ENCODE measurements around the gene NDUFAF2.

Gene NDUFAF2

GRCh38 chr5:60989790-60990189 is 44.8 kb downstream of the NDUFAF2 start:
- Histone ChIP-seq H3K27ac (no peak overlapping the region), H3K4me3 (no peak overlapping the region)

- Histone ChIP-seq H3K4me3 (no peak overlapping the region), H3K27ac (no peak overlapping the region)
Observed at GRCh38 chr5:60992871-60993270, 47.9 kb downstream of the NDUFAF2 start.

GRCh38 chr5:60993425-60993824 is 48.4 kb downstream of the NDUFAF2 start:
- H3K4me3 ChIP-seq, result no peak overlapping the region
- H3K27ac ChIP-seq, result no peak overlapping the region

- Histone ChIP-seq H3K4me3 (no peak overlapping the region), H3K27ac (no peak overlapping the region)
Observed at GRCh38 chr5:60993875-60994571, 49.0 kb downstream of the NDUFAF2 start.

- no peak overlapping the region for H3K4me3 ChIP-seq
- H3K27ac ChIP-seq, result no peak overlapping the region
Observed at GRCh38 chr5:60996368-60996767, 51.4 kb downstream of the NDUFAF2 start.

DNA sequence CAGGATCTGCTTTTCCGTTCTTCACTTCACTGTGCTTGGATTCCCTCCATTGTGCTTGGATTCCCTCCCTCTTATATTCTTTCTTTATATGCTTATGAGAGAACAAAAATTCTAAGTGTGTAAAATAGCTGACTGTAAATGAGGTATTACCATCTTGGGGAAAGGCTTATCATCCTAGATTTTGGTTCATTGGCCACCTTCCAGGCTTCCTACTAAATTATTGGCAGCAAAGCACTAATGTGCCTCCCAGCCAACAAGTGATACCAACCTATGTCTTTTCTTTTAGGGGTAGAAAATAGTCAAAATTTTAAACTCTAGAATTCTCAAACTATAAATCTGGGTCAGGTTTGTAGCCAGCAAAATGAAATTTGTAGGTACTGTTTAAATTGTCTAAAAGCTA is 52.7 kb downstream of the NDUFAF2 start:
- no peak overlapping the region for H3K27ac ChIP-seq
- H3K4me3 ChIP-seq, result no peak overlapping the region

DNA sequence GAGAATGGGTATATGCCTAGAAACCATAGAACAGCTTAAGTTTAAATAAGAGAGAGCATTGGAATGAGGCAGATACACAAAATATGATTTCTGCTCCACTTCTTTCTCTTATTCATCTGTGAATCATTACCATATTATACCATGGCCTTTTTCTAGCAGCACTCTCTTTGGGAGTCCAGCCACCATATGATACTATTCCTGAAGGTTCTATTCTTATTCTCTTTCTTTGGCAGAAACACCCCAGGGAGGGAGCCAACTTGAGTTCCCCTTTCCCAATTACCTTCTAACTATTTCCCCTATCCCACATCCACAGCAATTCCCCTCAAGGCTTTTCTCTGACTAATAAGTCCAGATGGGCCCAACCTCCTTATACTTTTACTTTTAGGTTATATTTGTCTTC is 55.9 kb downstream of the NDUFAF2 start:
- no peak overlapping the region for H3K27ac ChIP-seq
- no peak overlapping the region for H3K4me3 ChIP-seq

- Histone ChIP-seq H3K27ac (no peak overlapping the region), H3K4me3 (no peak overlapping the region)
Observed at GRCh38 chr5:61001647-61002046, 56.6 kb downstream of the NDUFAF2 start.

- no peak overlapping the region for H3K27ac ChIP-seq
- H3K4me3 ChIP-seq, result no peak overlapping the region
Observed at GRCh38 chr5:61002611-61003355, 57.8 kb downstream of the NDUFAF2 start.

DNA sequence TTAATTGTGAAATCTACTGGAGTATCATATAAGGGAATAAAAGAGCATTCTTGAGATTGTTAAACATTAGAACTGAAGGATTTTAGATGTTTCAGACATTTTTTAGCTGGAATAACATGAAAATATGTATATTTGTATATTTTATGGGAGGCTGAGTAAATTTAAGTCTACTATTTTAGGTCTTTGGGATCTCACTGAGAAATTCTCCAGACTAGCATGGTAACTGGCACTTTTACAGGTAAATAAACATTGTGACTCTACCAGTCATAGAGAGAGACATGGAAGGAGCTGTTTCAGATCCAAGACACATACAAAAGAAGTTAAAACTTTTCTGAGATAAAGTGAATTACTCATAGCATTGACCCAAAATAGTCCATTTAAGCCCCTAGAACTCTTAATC is 59.4 kb downstream of the NDUFAF2 start:
- H3K27ac ChIP-seq, result no peak overlapping the region
- no peak overlapping the region for H3K4me3 ChIP-seq

- Histone ChIP-seq H3K4me3 (no peak overlapping the region), H3K27ac (no peak overlapping the region)
Observed at GRCh38 chr5:61009907-61010306, 64.9 kb downstream of the NDUFAF2 start.

- Histone ChIP-seq H3K27ac (no peak overlapping the region), H3K4me3 (no peak overlapping the region)
Observed at GRCh38 chr5:61010467-61011454, 65.8 kb downstream of the NDUFAF2 start.

GRCh38 chr5:61018062-61018461 is 73.1 kb downstream of the NDUFAF2 start:
- H3K27ac ChIP-seq, result no peak overlapping the region
- H3K4me3 ChIP-seq, result no peak overlapping the region

- Histone ChIP-seq H3K27ac (no peak overlapping the region), H3K4me3 (no peak overlapping the region)
Observed at GRCh38 chr5:61019642-61020041, 74.6 kb downstream of the NDUFAF2 start.

DNA sequence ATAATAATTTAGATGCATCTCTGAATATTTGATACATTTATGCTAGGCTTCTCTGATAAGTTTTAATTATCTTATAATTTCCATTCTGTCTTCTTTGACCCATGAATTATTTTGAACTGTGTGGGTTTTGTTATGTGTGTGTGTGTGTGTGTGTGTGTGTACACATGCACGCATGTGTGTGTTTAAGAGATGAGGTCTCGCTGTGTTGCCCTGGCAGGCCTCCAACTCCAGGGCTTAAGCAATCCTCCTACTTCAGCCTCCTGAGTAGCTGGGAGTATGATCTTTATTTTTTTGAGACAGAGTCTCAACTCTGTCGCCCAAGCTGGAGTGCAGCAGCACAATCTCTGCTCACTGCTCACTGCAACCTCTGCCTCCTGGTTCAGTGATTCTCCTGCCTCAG is 75.4 kb downstream of the NDUFAF2 start:
- H3K27ac ChIP-seq, result no peak overlapping the region
- no peak overlapping the region for H3K4me3 ChIP-seq

- Histone ChIP-seq H3K27ac (no peak overlapping the region), H3K4me3 (no peak overlapping the region)
Observed at GRCh38 chr5:61023131-61023530, 78.1 kb downstream of the NDUFAF2 start.

- H3K27ac ChIP-seq, result no peak overlapping the region
- H3K4me3 ChIP-seq, result no peak overlapping the region
Observed at GRCh38 chr5:61026004-61026403, 81.0 kb downstream of the NDUFAF2 start.

- no peak overlapping the region for H3K27ac ChIP-seq
- no peak overlapping the region for H3K4me3 ChIP-seq
Observed at GRCh38 chr5:61028382-61028781, 83.4 kb downstream of the NDUFAF2 start.

GRCh38 chr5:61029456-61030162 is 84.6 kb downstream of the NDUFAF2 start:
- Histone ChIP-seq H3K27ac (no peak overlapping the region), H3K4me3 (no peak overlapping the region)

DNA sequence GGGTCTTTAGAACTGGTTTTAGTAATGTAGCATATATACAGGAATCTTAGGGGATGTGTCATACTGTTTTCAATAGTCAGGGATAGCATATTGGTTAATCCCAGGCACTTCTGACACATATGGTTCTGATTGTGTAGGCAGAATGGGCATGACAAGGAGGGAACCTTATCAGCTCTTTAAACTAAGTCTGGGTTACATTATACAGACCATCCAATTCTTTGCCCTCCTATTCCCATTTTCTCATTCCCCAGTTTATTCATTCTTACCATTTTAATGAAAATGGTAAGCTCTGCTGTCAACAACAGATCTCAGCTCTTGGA is 85.1 kb downstream of the NDUFAF2 start:
- Histone ChIP-seq H3K4me3 (no peak overlapping the region), H3K27ac (no peak overlapping the region)
